Stomach smooth muscle (tissue), 2 donors: ENCODE measurements around the gene NHSL1.

ENCODE experiments used
- H3K27ac ChIP-seq: one replicate; pipeline ENCODE4 v1.7.0; 2013; ENCODE audit warnings: mild to moderate bottlenecking, low read length, inconsistent platforms
- H3K27me3 ChIP-seq, 2 donors: one replicate each; pipeline ENCODE4 v1.7.0; 2013; ENCODE audit warnings: low read length in 2 of 2; ENCODE audit not compliant: insufficient read depth in 2 of 2, control insufficient read depth in 1 of 2
- H3K36me3 ChIP-seq, 2 donors: one replicate each; pipeline ENCODE4 v1.7.0; 2013; ENCODE audit warnings: low read length in 2 of 2; ENCODE audit not compliant: control insufficient read depth in 2 of 2, insufficient read depth in 2 of 2
- H3K4me1 ChIP-seq: one replicate; pipeline ENCODE4 v1.7.0; 2013; ENCODE audit warnings: low read length; ENCODE audit not compliant: control insufficient read depth, insufficient read depth
- H3K4me3 ChIP-seq, 2 donors: one replicate each; pipeline ENCODE4 v1.7.0; 2013; ENCODE audit warnings: low read length in 2 of 2
- H3K9ac ChIP-seq, 2 donors: one replicate each; pipeline ENCODE4 v1.7.0; 2013; ENCODE audit warnings: low read length in 2 of 2, mild to moderate bottlenecking in 1 of 2
- H3K9me3 ChIP-seq, 2 donors: one replicate each; pipeline ENCODE4 v1.7.0; 2013; ENCODE audit warnings: low read length in 2 of 2; ENCODE audit not compliant: control insufficient read depth in 2 of 2
- donor health status: healthy.
- donor health status: Pancreatic carcinoma.

The NHSL1 gene

DNA sequence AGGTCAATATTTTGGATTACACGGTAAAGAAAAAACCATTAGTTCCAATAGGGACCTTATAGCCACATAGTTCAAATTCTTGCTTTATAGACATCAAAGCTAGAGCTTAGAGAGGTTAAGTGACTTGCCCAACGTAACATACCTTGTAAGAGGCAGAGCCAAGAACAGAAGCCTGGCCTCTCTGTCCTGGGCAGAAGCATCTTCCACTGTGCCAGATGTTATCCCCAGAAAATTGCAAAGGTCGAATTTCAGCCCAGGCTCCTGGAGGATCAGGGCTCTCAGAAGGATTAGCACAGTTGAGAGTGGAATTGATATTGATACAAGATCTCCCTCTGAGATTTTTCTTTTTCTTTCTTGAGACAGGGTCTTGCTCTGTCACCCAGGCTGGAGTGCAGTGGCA is 115.5 kb downstream of the NHSL1 start:
- H3K4me1 ChIP-seq: no peaks in the 10 kb centered on the region
- H3K27me3 ChIP-seq: no peaks in the 10 kb centered on the region
- no peaks in the 10 kb centered on the region for H3K36me3 ChIP-seq
- H3K9me3 ChIP-seq: no peaks in the 10 kb centered on the region
- H3K27ac ChIP-seq: no peak overlapping the region
- H3K4me3 ChIP-seq: no peak overlapping the region
- no peak overlapping the region for H3K9ac ChIP-seq

- Histone ChIP-seq H3K4me3 (no peak overlapping the region), H3K4me1 (no peaks in the 10 kb centered on the region), H3K27me3 (no peaks in the 10 kb centered on the region), H3K9me3 (no peaks in the 10 kb centered on the region), H3K9ac (no peak overlapping the region), H3K36me3 (no peaks in the 10 kb centered on the region), H3K27ac (no peak overlapping the region)
Observed at GRCh38 chr6:138382498-138383265, 116.6 kb downstream of the NHSL1 start.

DNA sequence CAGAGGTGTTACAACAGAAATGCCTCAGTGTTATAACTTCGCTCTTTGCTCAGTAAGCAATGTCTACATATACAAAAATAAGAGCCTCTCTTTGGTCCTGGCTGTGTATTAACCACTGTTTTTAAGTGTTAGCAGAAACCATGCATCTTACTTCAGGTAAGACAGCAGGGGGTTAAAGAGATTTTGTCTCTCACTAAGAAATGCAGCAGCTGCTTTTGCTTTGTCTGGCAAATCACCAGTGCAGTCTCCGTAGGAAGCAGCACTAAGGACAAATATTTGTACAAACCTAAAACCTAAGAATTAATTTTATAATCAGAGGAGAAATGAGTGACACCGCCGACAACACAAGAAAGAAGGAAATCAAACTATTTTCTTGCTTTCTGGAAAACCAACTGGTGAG is 120.8 kb downstream of the NHSL1 start:
- no peaks in the 10 kb centered on the region for H3K27me3 ChIP-seq
- no peaks in the 10 kb centered on the region for H3K9me3 ChIP-seq
- no peaks in the 10 kb centered on the region for H3K4me1 ChIP-seq
- H3K36me3 ChIP-seq: no peaks in the 10 kb centered on the region
- no peak overlapping the region for H3K27ac ChIP-seq
- no peak overlapping the region for H3K9ac ChIP-seq
- no peak overlapping the region for H3K4me3 ChIP-seq

- Histone ChIP-seq H3K4me3 (no peak within 1 kb of the TSS), H3K4me1 (no peaks in the 10 kb centered on the region), H3K9ac (no peak within 1 kb of the TSS), H3K27ac (no peak within 1 kb of the TSS), H3K27me3 (no peaks in the 10 kb centered on the region), H3K9me3 (no peaks in the 10 kb centered on the region), H3K36me3 (no peaks in the 10 kb centered on the region)
Observed at GRCh38 chr6:138377844-138378243, 121.5 kb downstream of the NHSL1 start, which contains the start of gene SMIM28. SMIM28 (plus strand) TSS chr6:138377905; CDS start chr6:138378073, 168 bp downstream.

- no peaks in the 10 kb centered on the region for H3K4me1 ChIP-seq
- H3K9ac ChIP-seq: no peak overlapping the region
- no peaks in the 10 kb centered on the region for H3K9me3 ChIP-seq
- no peaks in the 10 kb centered on the region for H3K36me3 ChIP-seq
- H3K27me3 ChIP-seq: no peaks in the 10 kb centered on the region
- H3K27ac ChIP-seq: no peak overlapping the region
- no peak overlapping the region for H3K4me3 ChIP-seq
Observed at GRCh38 chr6:138377042-138377441, 122.3 kb downstream of the NHSL1 start.

DNA sequence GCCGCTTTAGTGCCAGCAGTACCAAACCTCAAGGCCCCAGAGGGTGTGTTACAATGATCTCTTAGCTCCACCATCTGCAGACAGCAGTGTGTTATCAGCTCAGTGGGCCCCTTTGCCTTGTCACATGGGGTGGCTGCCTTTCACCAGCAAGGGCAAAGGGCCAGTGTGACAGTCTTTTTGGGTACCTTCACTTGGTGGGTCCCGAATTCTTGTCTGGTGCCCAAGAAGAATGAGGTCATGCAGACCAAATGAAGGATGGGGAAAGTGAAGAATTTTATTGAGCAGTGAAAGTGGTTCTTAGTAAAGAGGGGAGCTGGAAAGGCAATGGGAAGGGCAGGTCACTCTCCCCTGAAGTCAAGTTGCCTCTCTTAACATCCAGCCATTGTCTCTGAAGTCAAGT is 124.5 kb downstream of the NHSL1 start:
- no peaks in the 10 kb centered on the region for H3K36me3 ChIP-seq
- no peaks in the 10 kb centered on the region for H3K9me3 ChIP-seq
- no peak overlapping the region for H3K9ac ChIP-seq
- H3K27me3 ChIP-seq: no peaks in the 10 kb centered on the region
- no peaks in the 10 kb centered on the region for H3K4me1 ChIP-seq
- no peak overlapping the region for H3K4me3 ChIP-seq
- no peak overlapping the region for H3K27ac ChIP-seq

- Histone ChIP-seq H3K36me3 (no peaks in the 10 kb centered on the region), H3K9ac (no peak overlapping the region), H3K27me3 (no peaks in the 10 kb centered on the region), H3K4me1 (no peaks in the 10 kb centered on the region), H3K4me3 (no peak overlapping the region), H3K27ac (no peak overlapping the region), H3K9me3 (no peaks in the 10 kb centered on the region)
Observed at GRCh38 chr6:138374230-138374629, 125.1 kb downstream of the NHSL1 start.

DNA sequence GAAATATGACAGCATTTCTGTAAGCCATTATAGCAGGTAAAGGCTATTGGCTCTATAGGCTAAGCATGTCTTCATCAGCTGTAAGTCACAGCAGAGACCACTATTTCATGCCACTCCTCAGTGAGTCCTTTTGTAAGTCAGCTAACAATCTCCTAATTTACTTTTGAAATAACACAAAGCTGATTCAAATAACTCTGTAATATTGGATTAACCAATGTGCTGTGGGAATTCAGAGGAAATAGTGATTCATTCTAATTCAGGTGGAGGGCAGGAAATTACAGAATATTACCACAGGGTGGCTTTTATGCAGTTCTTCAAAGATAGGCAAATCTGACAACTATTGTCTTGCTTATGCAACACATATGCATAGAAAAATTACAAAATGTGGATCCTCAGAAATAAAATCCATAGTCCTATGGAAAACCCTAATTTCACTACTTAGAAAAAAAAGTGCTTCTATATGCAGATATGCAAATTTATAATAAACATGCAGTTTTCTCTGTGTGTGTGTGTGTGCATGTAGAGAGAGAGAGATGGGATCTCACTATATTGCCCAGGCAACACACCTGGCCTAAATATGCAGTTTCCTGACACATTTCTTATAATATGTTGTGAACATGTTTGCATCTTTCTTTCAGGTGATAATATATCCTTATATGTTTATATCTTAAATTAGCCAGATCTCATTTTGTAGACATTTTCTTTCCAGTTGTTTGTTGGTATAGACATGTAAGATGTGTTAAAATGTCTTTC is 126.4 kb downstream of the NHSL1 start:
- H3K9me3 ChIP-seq: no peaks in the 10 kb centered on the region
- no peaks in the 10 kb centered on the region for H3K4me1 ChIP-seq
- no peaks in the 10 kb centered on the region for H3K27me3 ChIP-seq
- no peak overlapping the region for H3K4me3 ChIP-seq
- H3K27ac ChIP-seq: no peak overlapping the region
- no peaks in the 10 kb centered on the region for H3K36me3 ChIP-seq
- no peak overlapping the region for H3K9ac ChIP-seq
